K562 (cell line): ENCODE results near the gene PXN. TPM values are rescaled to one million over a fixed set of nuclear protein-coding genes. Genes with fewer than 3 reads are reported as not detected.
A peak's percentile ranks its signal among the peaks of the same experiment; 100 is the strongest.

ENCODE experiments used
- ATAC-seq: fragments of 200-7000 bp; cut with Tn5 transposase; 3 replicates; pipeline ENCODE4 v1.9.1; 2020; ENCODE audit warnings: moderate library complexity
- BruUV-seq: library from RNA; stranded (reverse); fragments of 400-500 nt; replicated peaks from 2 replicates; lab custom pipeline; 2021; lab: Mats Ljungman, UMichigan
- CTCF ChIA-PET: fragments of 300-600 bp; formaldehyde crosslinking; extraction: SDS; loops from one replicate; lab custom pipeline; 2021; ENCODE audit warnings: low intra/inter-chr PET ratio; lab: Yijun Ruan, JAX
- POLR2A ChIA-PET: fragments of 300-600, 350-650 bp; sonication (Branson Sonifier 250); formaldehyde crosslinking; extraction: SDS; loops from one replicate; lab custom pipeline; 2021; ENCODE audit warnings: antibody characterized with exemption, inconsistent platforms; lab: Yijun Ruan, JAX
- DNase-seq, 4 experiments: peaks; one replicate each; pipeline versions ENCODE4 v3.0.0 to v3.0.0-alpha.2; 2011 to 2018; ENCODE audit warnings: low spot score in 3 of 4, mixed read lengths in 3 of 4; ENCODE audit errors: extremely low read depth in 1 of 4
- FAIRE-seq: peaks from 2 replicates; lab custom pipeline; 2011; peaks lifted over from hg19 to GRCh38; lab: Jason Lieb, UNC
- H2AFZ ChIP-seq: 2 replicates; pipeline ENCODE4 v1.6.0; 2011; ENCODE audit warnings: low read depth, low read length, control low read depth, inconsistent platforms
- H3K27ac ChIP-seq: fragments of 200-600 bp; 3 replicates; pipeline ENCODE4 v1.8.0; 2011; ENCODE audit warnings: low read depth, mild to moderate bottlenecking, control low read depth, inconsistent platforms, low read length, moderate library complexity, mixed read lengths; ENCODE audit errors: extremely low read depth
- H3K27me3 ChIP-seq, 2 experiments: fragments of 300-600 bp in 1 of 2; 2 replicates in 1 of 2; 3 replicates in 1 of 2; pipeline versions ENCODE4 v1.6.0 to v1.8.0; 2011; ENCODE audit warnings: inconsistent platforms in 2 of 2, low read length in 2 of 2, mild to moderate bottlenecking in 1 of 2, mixed read lengths in 1 of 2, moderate library complexity in 1 of 2; ENCODE audit not compliant: control insufficient read depth in 2 of 2, insufficient read depth in 2 of 2
- H3K36me3 ChIP-seq: fragments of 300-600 bp; 3 replicates; pipeline ENCODE4 v1.8.0; 2011; ENCODE audit warnings: mild to moderate bottlenecking, low read length, inconsistent platforms; ENCODE audit not compliant: control insufficient read depth, insufficient read depth
- H3K4me1 ChIP-seq, 2 experiments: fragments of 200-600 bp in 1 of 2; replicated peaks in 1 of 2; 2 replicates in 1 of 2; 3 replicates in 1 of 2; pipeline versions ENCODE4 v1.5.1 to v1.8.0; 2011; ENCODE audit warnings: inconsistent platforms in 2 of 2, low read length in 2 of 2, mild to moderate bottlenecking in 1 of 2, mixed read lengths in 1 of 2, moderate library complexity in 1 of 2; ENCODE audit not compliant: control insufficient read depth in 2 of 2, insufficient read depth in 2 of 2
- H3K4me2 ChIP-seq: 2 replicates; pipeline ENCODE4 v1.6.1; 2011; ENCODE audit warnings: low read length, control low read depth, inconsistent platforms, mixed read lengths; ENCODE audit not compliant: insufficient read depth
- H3K4me3 ChIP-seq: fragments of 200-600 bp; sonication (generic), shearing (Covaris generic); 2 replicates; pipeline ENCODE4 v1.5.1; 2016; ENCODE audit warnings: control low read depth, inconsistent platforms
- H3K79me2 ChIP-seq: fragments of 200-600 bp; 3 replicates; pipeline ENCODE4 v1.8.0; 2011; ENCODE audit warnings: low read length, inconsistent platforms; ENCODE audit not compliant: control insufficient read depth, insufficient read depth
- H3K9ac ChIP-seq, 2 experiments: 2 replicates each; pipeline versions ENCODE4 v1.6.0 to v1.6.1; 2011; ENCODE audit warnings: low read depth in 2 of 2, low read length in 2 of 2, control low read depth in 1 of 2, inconsistent platforms in 1 of 2, mild to moderate bottlenecking in 1 of 2, mixed read lengths in 1 of 2; ENCODE audit not compliant: insufficient read depth in 1 of 2
- H3K9me1 ChIP-seq: one replicate; pipeline ENCODE4 v1.6.0; 2011; ENCODE audit warnings: inconsistent platforms, mild to moderate bottlenecking, low read length, moderate library complexity; ENCODE audit not compliant: control insufficient read depth, insufficient read depth
- H3K9me3 ChIP-seq: replicated peaks from 2 replicates; pipeline ENCODE4 v1.5.1; 2011; ENCODE audit warnings: low read depth, low read length, inconsistent platforms; ENCODE audit not compliant: control insufficient read depth, insufficient read depth
- H4K20me1 ChIP-seq: replicated peaks from 2 replicates; pipeline ENCODE4 v1.6.1; 2011; ENCODE audit warnings: low read length, inconsistent platforms, mixed read lengths; ENCODE audit not compliant: control insufficient read depth, insufficient read depth
- TRIM25 ChIP-seq: fragments of 450-650 bp; IDR thresholded peaks from 2 replicates; pipeline ENCODE4 v1.7.0; 2016; ENCODE audit warnings: borderline replicate concordance
- ZNF57 ChIP-seq: fragments of 450-650 bp; formaldehyde crosslinking; IDR thresholded peaks from 2 replicates; pipeline ENCODE4 v1.4.0; 2020; ENCODE audit warnings: mild to moderate bottlenecking, moderate library complexity
- WGBS: fragments of 100-300 bp; shearing (Covaris generic); methylation state at CpG from one replicate; pipeline ENCODE4 v1.1.6; 2016; ENCODE audit warnings: low coverage, mixed read lengths; ENCODE audit not compliant: insufficient coverage; ENCODE audit errors: missing lambda C conversion rate; 5-methylcytosine and 5-hydroxymethylcytosine counted together
- in situ Hi-C: fragments of 300-500 bp; cut with MboI; formaldehyde crosslinking; loops from 4 replicates; pipeline ENCODE4 v1.15.0; 2018; ENCODE audit warnings: inconsistent platforms, mixed read lengths
- intact Hi-C: fragments of 100-400 bp; cut with micrococcal nuclease; formaldehyde crosslinking; loops from 2 replicates; pipeline ENCODE4 v1.14.2; 2022
- polyA plus RNA-seq, 8 experiments: library from polyadenylated mRNA; depleted of rRNA in 4 of 8; stranded (reverse) in 5 of 8; unstranded in 3 of 8; fragments of >200 nt; fragmentation: Nextera tagmentation in 2 of 8; fragmentation: Illumina TruSeq in 1 of 8; extraction: Ambion mirVana in 2 of 8; extraction: Trizol in 1 of 8; gene quantifications; 2 replicates each; pipeline versions ENCODE4 v1.2.1 to v1.2.3, GENCODE V29; 2011 to 2014; ENCODE audit warnings: inconsistent platforms in 1 of 8, missing spikeins in 1 of 8
- total RNA-seq, 7 experiments: library from RNA; depleted of rRNA in 6 of 7; stranded (reverse); fragments of >200 nt in 6 of 7; fragmentation: Illumina TruSeq in 2 of 7; extraction: Trizol in 2 of 7; gene quantifications; 2 replicates each; pipeline versions ENCODE4 v1.2.1 to v1.2.3, GENCODE V29; 2011 to 2021; ENCODE audit warnings: low replicate concordance in 1 of 7

Gene PXN
- total and polyA plus RNA-seq, 9 of the 15 experiments (the other 6 are each of a cell fraction or from before 2014, with no cell fraction given) = 4.0 to 74.1 (median 18.6) TPM

GRCh38 chr12:120238839-120239445, 26.6 kb downstream of the PXN start (continued):
- TF ChIP-seq TRIM25 = no peak

GRCh38 chr12:120238217-120238616, 27.3 kb downstream of the PXN start:
- WGBS = 76% methylated on average over 7 of the region's 9 CpGs
- intact Hi-C loops (no loop called here), in situ Hi-C loops (no loop called here)
- Histone ChIP-seq H3K27ac (no peak overlapping the region), H3K27me3 (no peaks in the 10 kb centered on the region), H3K4me3 (no peak overlapping the region), H3K9me3 (no peaks in the 10 kb centered on the region), H3K4me1 (peaks cover 51 to 53% of the 10 kb centered on the region in 2 experiments), H3K36me3 (peaks cover 5% of the 10 kb centered on the region; the same call in 1 of the 3 replicates), H3K9ac (peak overlapping the region in 1 of 2 experiments; percentile 31; a peak in 1 of 4 replicates), H4K20me1 (peaks cover 42% of the 10 kb centered on the region), H3K4me2 (no peak overlapping the region), H3K79me2 (peaks cover 34% of the 10 kb centered on the region), H3K9me1 (peaks cover 14% of the 10 kb centered on the region), H2AFZ (no peak overlapping the region)
- ATAC-seq = no peak
- no peak for FAIRE-seq
- TF ChIP-seq ZNF57 = no peak
- DNase-seq = no peak
- ChIA-PET CTCF (no interaction called here), POLR2A (interaction anchor here (0.7 to 7.1 kb wide), 10 partner anchors 11 to 250 kb away, joined by 3 to 98 read pairs (median 4); partner anchors contain the start of genes RNU4-1, RNU4-2 and RPLP0)
- no TSS peak for BruUV-seq
